ENCODE results near the gene MTMR8.
"Not testable (repeated sequence)": the region's sequence is repeated elsewhere in the genome, so short reads cannot be mapped to it uniquely, and the experiment has no call there.

Gene MTMR8

GRCh38 chrX:64394874-64395567 is at the start of gene MTMR8:
TSS of gene MTMR8 (minus strand) at chrX:64395452. CDS start at chrX:64395363, 89 bp downstream.
- ATAC-seq: peak; percentile 93 to 95

- no peak for ATAC-seq
Observed at GRCh38 chrX:64439551-64439950, 44.3 kb upstream of the MTMR8 start.

- ATAC-seq: no peak
Observed at GRCh38 chrX:64437665-64438064, 42.4 kb upstream of the MTMR8 start.

GRCh38 chrX:64437218-64437617 is 42.0 kb upstream of the MTMR8 start:
- no peak for ATAC-seq

- ATAC-seq: no peak
Observed at GRCh38 chrX:64428371-64428770, 33.1 kb upstream of the MTMR8 start.

GRCh38 chrX:64427787-64428186 is 32.5 kb upstream of the MTMR8 start:
- ATAC-seq: peak in 1 of 2 donors; percentile 45

- ATAC-seq: no peak
Observed at GRCh38 chrX:64427281-64427680, 32.0 kb upstream of the MTMR8 start.

- ATAC-seq: not testable (repeated sequence)
Observed at GRCh38 chrX:64409730-64410129, 14.5 kb upstream of the MTMR8 start.

GRCh38 chrX:64398088-64398487 is 2.8 kb upstream of the MTMR8 start:
- ATAC-seq: no peak

GRCh38 chrX:64395568-64395929 is 297 bp upstream of the MTMR8 start:
- peak in 1 of 2 donors; percentile 25 for ATAC-seq

- no peak for ATAC-seq
Observed at GRCh38 chrX:64394059-64394873, 986 bp downstream of the MTMR8 start.

GRCh38 chrX:64389489-64389888 is 5.8 kb downstream of the MTMR8 start:
- no peak for ATAC-seq

- not testable (repeated sequence) for ATAC-seq
Observed at GRCh38 chrX:64380789-64381188, 14.5 kb downstream of the MTMR8 start.

GRCh38 chrX:64379924-64380323 is 15.3 kb downstream of the MTMR8 start:
- no peak for ATAC-seq

- ATAC-seq: no peak
Observed at GRCh38 chrX:64377753-64378152, 17.5 kb downstream of the MTMR8 start.

- ATAC-seq: no peak
Observed at GRCh38 chrX:64352081-64352480, 43.2 kb downstream of the MTMR8 start.

- ATAC-seq: no peak
Observed at GRCh38 chrX:64350521-64350920, 44.7 kb downstream of the MTMR8 start.

- ATAC-seq: no peak
Observed at GRCh38 chrX:64350047-64350446, 45.2 kb downstream of the MTMR8 start.

- no peak for ATAC-seq
Observed at GRCh38 chrX:64342811-64343210, 52.4 kb downstream of the MTMR8 start.

GRCh38 chrX:64338296-64338695 is 57.0 kb downstream of the MTMR8 start:
- ATAC-seq: no peak

- no peak for ATAC-seq
Observed at GRCh38 chrX:64334467-64334866, 60.8 kb downstream of the MTMR8 start.

- ATAC-seq: no peak
Observed at GRCh38 chrX:64330284-64330683, 65.0 kb downstream of the MTMR8 start.

- ATAC-seq: no peak
Observed at GRCh38 chrX:64321507-64321906, 73.7 kb downstream of the MTMR8 start.

- no peak for ATAC-seq
Observed at GRCh38 chrX:64313624-64314023, 81.6 kb downstream of the MTMR8 start.
